ENCODE measurements around the gene DNAJC7.

The DNAJC7 gene

GRCh38 chr17:42028791-42029127 lies 11.5 kb upstream of the DNAJC7 start:
- no peak for DNase-seq (ENCODE audit: low read depth)
- TF ChIP-seq CTCF (IDR thresholded peaks at IDR 0.05; ENCODE audit: control insufficient read depth, extremely low read depth, insufficient read depth): no peak
- no peak overlapping the region for H3K4me3 ChIP-seq (ENCODE audit: low read depth, low read length)

DNA sequence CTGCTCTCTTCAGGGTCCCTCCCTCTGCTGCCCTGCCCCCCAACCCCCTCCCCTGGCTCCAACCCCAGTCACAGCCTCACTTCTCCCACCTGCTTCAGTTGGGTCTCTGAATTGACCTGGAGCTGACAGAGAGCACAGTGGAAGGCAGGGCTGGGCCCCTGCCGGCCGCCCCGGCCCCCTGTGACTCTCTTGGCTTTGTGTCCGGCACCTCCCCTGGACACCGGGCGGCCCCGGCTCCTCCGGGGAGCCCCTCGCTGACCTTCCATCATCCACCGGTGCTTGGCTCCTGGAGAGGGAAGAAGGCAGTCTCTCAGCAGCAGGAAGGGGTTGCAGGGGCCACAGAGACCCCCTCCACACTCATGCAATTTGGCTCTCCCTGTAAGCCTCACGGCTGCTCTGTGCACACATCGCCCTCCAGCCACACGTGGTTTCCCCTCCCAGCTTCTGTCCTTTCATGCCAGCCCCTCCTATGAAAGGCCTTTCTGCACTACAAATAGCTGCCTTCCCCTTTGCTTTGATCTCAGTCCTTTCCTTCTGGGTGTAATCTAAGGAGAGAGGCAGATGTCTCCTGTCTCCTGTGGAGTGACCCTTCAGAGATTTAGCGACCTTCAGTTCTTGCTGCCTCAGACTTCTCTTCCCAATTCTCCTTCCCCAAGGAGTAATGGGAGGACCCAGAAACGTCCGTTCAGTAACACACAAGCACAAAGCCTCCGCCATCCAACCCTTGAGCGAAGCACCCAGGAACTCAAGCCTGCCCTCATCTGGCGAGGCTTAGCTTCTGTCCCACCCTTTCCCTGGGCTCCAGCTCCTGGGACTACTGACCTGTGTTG lies 10.9 kb upstream of the DNAJC7 start:
- no peak for DNase-seq (ENCODE audit: low read depth)
- H3K4me3 ChIP-seq (ENCODE audit: low read depth, low read length): no peak overlapping the region
- TF ChIP-seq CTCF (IDR thresholded peaks at IDR 0.05; ENCODE audit: control insufficient read depth, extremely low read depth, insufficient read depth): peak; percentile 22; the same call in 1 of the 2 replicates

DNA sequence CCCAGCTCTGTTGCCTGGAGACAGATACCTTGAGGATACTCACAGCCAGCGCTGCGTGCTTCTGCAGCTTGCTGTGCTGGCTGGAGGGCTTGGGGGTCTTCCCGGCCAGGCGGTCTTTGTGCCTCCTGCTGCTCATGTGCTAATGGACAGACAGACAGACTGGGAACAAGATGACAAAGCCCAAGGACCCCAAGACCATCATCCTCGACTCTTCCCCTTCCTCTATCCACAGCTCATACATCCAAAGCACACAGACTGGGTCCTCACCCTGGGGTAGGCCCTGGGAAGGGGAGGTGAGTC lies 10.3 kb upstream of the DNAJC7 start:
- H3K4me3 ChIP-seq (ENCODE audit: low read depth, low read length): no peak overlapping the region
- no peak for TF ChIP-seq CTCF (IDR thresholded peaks at IDR 0.05; ENCODE audit: control insufficient read depth, extremely low read depth, insufficient read depth)
- DNase-seq (ENCODE audit: low read depth): no peak

GRCh38 chr17:42026857-42027589 lies 9.8 kb upstream of the DNAJC7 start:
- DNase-seq (ENCODE audit: low read depth): no peak
- TF ChIP-seq CTCF (IDR thresholded peaks at IDR 0.05; ENCODE audit: control insufficient read depth, extremely low read depth, insufficient read depth): no peak
- H3K4me3 ChIP-seq (ENCODE audit: low read depth, low read length): no peak overlapping the region

GRCh38 chr17:42025936-42026335 lies 8.7 kb upstream of the DNAJC7 start:
- DNase-seq (ENCODE audit: low read depth): no peak
- no peak overlapping the region for H3K4me3 ChIP-seq (ENCODE audit: low read depth, low read length)
- no peak for TF ChIP-seq CTCF (IDR thresholded peaks at IDR 0.05; ENCODE audit: control insufficient read depth, extremely low read depth, insufficient read depth)

DNA sequence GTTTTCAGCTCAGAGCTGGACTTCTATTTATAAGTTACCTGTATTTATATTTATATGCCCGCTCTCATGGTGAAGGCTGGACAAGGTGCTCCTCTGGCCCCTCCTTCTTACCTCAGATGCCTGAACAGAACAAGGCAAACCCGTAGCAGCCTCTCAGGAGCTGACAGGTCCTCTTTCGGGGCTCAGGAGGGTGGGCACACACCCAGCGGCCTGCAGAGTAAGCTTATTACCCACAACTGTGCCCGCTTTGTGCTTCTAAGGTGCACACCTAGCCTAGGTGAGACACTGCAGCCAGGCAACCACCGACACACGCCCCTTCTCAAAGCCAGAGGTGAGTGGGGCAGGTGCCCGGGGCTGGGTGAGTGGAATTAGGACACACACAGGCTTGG lies 7.9 kb upstream of the DNAJC7 start:
- no peak for DNase-seq (ENCODE audit: low read depth)
- H3K4me3 ChIP-seq (ENCODE audit: low read depth, low read length): no peak overlapping the region
- no peak for TF ChIP-seq CTCF (IDR thresholded peaks at IDR 0.05; ENCODE audit: control insufficient read depth, extremely low read depth, insufficient read depth)

All from LNCaP clone FGC (cell line).